Endothelial cell (in vitro differentiated cells): ENCODE results near the gene ZNF354B. TPM values are rescaled to one million over a fixed set of nuclear protein-coding genes. Genes with fewer than 3 reads are reported as not detected.
"Not testable (repeated sequence)": the region's sequence is repeated elsewhere in the genome, so short reads cannot be mapped to it uniquely, and the experiment has no call there.

Source experiments
- DNase-seq: peaks from one replicate; pipeline ENCODE4 v3.0.0; 2021; ENCODE audit warnings: low spot score
- H3K27ac Mint-ChIP-seq: one replicate; pipeline ENCODE4 v1.8.0; 2021; ENCODE audit warnings: mixed read lengths, inconsistent platforms; ENCODE audit not compliant: unreplicated experiment
- H3K27me3 Mint-ChIP-seq: one replicate; pipeline ENCODE4 v1.8.0; 2021; ENCODE audit warnings: mild to moderate bottlenecking, moderate library complexity, mixed read lengths, inconsistent platforms; ENCODE audit not compliant: unreplicated experiment
- H3K36me3 Mint-ChIP-seq: one replicate; pipeline ENCODE4 v1.8.0; 2021; ENCODE audit warnings: mild to moderate bottlenecking, low read depth, mixed read lengths, inconsistent platforms; ENCODE audit not compliant: unreplicated experiment
- H3K4me1 Mint-ChIP-seq: one replicate; pipeline ENCODE4 v1.8.0; 2021; ENCODE audit warnings: mild to moderate bottlenecking, mixed read lengths, inconsistent platforms; ENCODE audit not compliant: unreplicated experiment
- H3K4me3 Mint-ChIP-seq: one replicate; pipeline ENCODE4 v1.8.0; 2021; ENCODE audit warnings: mild to moderate bottlenecking, mixed read lengths, inconsistent platforms; ENCODE audit not compliant: unreplicated experiment
- H3K9me3 Mint-ChIP-seq: one replicate; pipeline ENCODE4 v1.8.0; 2021; ENCODE audit warnings: mixed read lengths, inconsistent platforms; ENCODE audit not compliant: unreplicated experiment
- CTCF ChIP-seq: fragments of 200-600 bp; sonication (generic); IDR thresholded peaks from one replicate; pipeline ENCODE4 v1.5.0; 2021; ENCODE audit warnings: antibody characterized with exemption; ENCODE audit not compliant: unreplicated experiment
- total RNA-seq: library from RNA; stranded (reverse); fragmentation: NEBNext Ultra II Directional; extraction: Animal tissue kit (Norgen Biotek cat#: 25700); gene quantifications from one replicate; pipeline ENCODE4 v1.2.1, GENCODE V29; 2021; ENCODE audit not compliant: unreplicated experiment

The ZNF354B gene
- total RNA-seq, 1 donor from 2014 or later: 23.6 TPM

GRCh38 chr5:178839319-178839704, 20.4 kb upstream of the ZNF354B start:
- DNase-seq: peak; percentile 43
- Mint-ChIP-seq H3K9me3 (peaks cover 6% of the 10 kb centered on the region), H3K4me3 (no peak overlapping the region), H3K36me3 (no peaks in the 10 kb centered on the region), H3K27ac (no peak overlapping the region), H3K4me1 (no peaks in the 10 kb centered on the region), H3K27me3 (peaks cover 4% of the 10 kb centered on the region)
- peak; percentile 23 for TF ChIP-seq CTCF

DNA sequence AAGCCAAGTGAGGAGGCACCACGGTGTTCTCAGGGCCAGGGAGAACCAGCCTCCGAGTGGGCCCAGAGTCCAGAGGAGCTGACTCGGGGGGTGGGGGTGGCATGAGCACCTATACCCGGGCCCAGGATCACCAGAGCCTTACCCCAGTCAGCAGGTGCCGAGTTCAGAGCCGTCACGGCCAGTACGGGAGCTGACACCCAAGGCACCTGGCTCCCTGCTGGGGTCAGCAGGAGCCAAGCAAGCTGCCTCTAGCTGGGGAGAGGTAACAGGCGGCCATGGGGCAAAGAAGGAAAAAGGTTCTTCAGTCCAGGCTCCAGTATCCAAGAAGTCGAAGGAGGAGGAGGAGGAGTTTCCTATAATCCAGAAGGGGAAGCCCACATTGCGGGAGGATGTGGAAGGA, 19.4 kb upstream of the ZNF354B start:
- H3K4me1 Mint-ChIP-seq, DNase-seq, H3K36me3 Mint-ChIP-seq, H3K27me3 Mint-ChIP-seq, H3K27ac Mint-ChIP-seq, H3K4me3 Mint-ChIP-seq, H3K9me3 Mint-ChIP-seq: not testable (repeated sequence)

- Mint-ChIP-seq H3K9me3 (peaks cover 23% of the 10 kb centered on the region), H3K27ac (no peak overlapping the region), H3K27me3 (peaks cover 3% of the 10 kb centered on the region), H3K4me1 (no peaks in the 10 kb centered on the region), H3K36me3 (no peaks in the 10 kb centered on the region), H3K4me3 (no peak overlapping the region)
- DNase-seq: no peak
- no peak for TF ChIP-seq CTCF
Measured at GRCh38 chr5:178849316-178849715, 10.4 kb upstream of the ZNF354B start.

DNA sequence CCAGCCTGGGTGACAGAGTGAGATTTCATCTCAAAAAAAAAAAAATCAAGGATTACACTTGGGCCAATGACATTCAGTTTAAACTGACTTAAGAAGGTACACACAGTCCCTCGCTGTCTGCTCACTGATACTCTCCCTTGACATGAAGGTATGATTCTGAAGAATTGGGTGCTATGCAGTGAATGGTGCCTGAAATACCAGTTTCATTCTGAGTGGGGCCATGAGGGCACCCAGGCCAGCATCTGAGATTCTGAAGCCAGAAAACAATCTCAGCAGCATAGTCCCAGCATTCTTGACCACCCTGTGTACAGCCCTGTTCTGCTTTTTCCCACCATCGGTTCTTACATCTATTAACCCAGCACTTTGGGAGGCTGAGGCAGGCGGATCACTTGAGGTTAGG, 7.8 kb upstream of the ZNF354B start:
- no peak overlapping the region for H3K4me3 Mint-ChIP-seq
- no peak for DNase-seq
- TF ChIP-seq CTCF: no peak
- peaks cover 3% of the 10 kb centered on the region for H3K27me3 Mint-ChIP-seq
- H3K27ac Mint-ChIP-seq: no peak overlapping the region
- peaks cover 21% of the 10 kb centered on the region for H3K9me3 Mint-ChIP-seq
- no peaks in the 10 kb centered on the region for H3K4me1 Mint-ChIP-seq
- no peaks in the 10 kb centered on the region for H3K36me3 Mint-ChIP-seq

DNA sequence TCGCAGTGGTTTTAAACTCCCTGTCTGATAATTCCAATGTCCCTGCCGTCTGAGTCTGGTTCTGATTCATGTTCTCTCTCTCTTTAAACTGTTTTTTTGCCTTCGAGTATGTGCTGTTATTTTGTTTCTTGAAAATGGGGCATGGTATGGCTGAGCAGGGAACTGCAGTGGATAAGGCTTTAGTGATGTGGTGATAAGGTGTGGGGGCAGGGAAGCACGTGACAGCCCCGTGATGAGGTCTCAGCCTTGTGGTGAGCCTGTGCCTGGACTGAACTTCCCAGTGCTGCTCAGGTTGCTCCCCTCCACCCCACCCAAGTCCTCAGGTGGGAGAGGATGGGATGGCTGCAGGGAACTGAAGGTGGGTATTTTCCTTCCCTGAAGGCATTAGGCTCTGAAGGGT, 5.5 kb upstream of the ZNF354B start:
- no peak for TF ChIP-seq CTCF
- Mint-ChIP-seq H3K9me3 (peaks cover 9% of the 10 kb centered on the region), H3K4me3 (no peak overlapping the region), H3K27me3 (peaks cover 2% of the 10 kb centered on the region), H3K36me3 (no peaks in the 10 kb centered on the region), H3K4me1 (no peaks in the 10 kb centered on the region), H3K27ac (no peak overlapping the region)
- no peak for DNase-seq

GRCh38 chr5:178860615-178861014, 862 bp downstream of the ZNF354B start:
- DNase-seq, H3K4me1 Mint-ChIP-seq, H3K9me3 Mint-ChIP-seq, H3K4me3 Mint-ChIP-seq, H3K27ac Mint-ChIP-seq, H3K27me3 Mint-ChIP-seq: not testable (repeated sequence)
- peaks cover 16% of the 10 kb centered on the region for H3K36me3 Mint-ChIP-seq
